Neural cell (in vitro differentiated cells): ENCODE measurements around the gene SPOP.

Experiments
- EP300 ChIP-seq: fragments of 450-650 bp; conservative IDR thresholded peaks from 2 replicates; pipeline ENCODE4 v1.6.1; 2014; ENCODE audit warnings: antibody characterized with exemption, mild to moderate bottlenecking, moderate library complexity; ENCODE audit not compliant: poor library complexity, severe bottlenecking
- EZH2 ChIP-seq: fragments of 200-600, 300-800 bp; shearing (Covaris generic), sonication (generic); IDR thresholded peaks from 2 replicates; pipeline ENCODE4 v1.6.1; 2014; ENCODE audit warnings: antibody characterized with exemption, low read length, borderline replicate concordance, mild to moderate bottlenecking; ENCODE audit not compliant: insufficient read depth, poor library complexity, severe bottlenecking
- MXI1 ChIP-seq: fragments of 450-650 bp; conservative IDR thresholded peaks from 2 replicates; pipeline ENCODE4 v1.6.1; 2014; ENCODE audit warnings: antibody characterized with exemption, mild to moderate bottlenecking; ENCODE audit not compliant: poor library complexity, severe bottlenecking
- POLR2AphosphoS5 ChIP-seq: IDR thresholded peaks from 2 replicates; pipeline ENCODE4 v1.6.1; 2012
- RAD21 ChIP-seq: fragments of 450-650 bp; conservative IDR thresholded peaks from 2 replicates; pipeline ENCODE4 v1.6.1; 2014; ENCODE audit warnings: antibody characterized with exemption, mild to moderate bottlenecking, moderate library complexity
- SMC3 ChIP-seq: fragments of 450-650 bp; conservative IDR thresholded peaks from 2 replicates; pipeline ENCODE4 v1.6.1; 2014; ENCODE audit warnings: antibody characterized with exemption, mild to moderate bottlenecking, moderate library complexity; ENCODE audit not compliant: poor library complexity
- TF ChIP-seq, protein P1 (sequence below): fragments of 450-650 bp; IDR thresholded peaks from 2 replicates; pipeline ENCODE4 v1.5.1; 2014; ENCODE audit warnings: antibody characterized with exemption, mild to moderate bottlenecking, moderate library complexity; ENCODE audit not compliant: poor library complexity, severe bottlenecking
- TF ChIP-seq, protein P2 (sequence below): IDR thresholded peaks from 2 replicates; pipeline ENCODE4 v1.6.1; 2012; ENCODE audit warnings: borderline replicate concordance

GRCh38 chr17:49585422-49586027, 92.4 kb downstream of the SPOP start:
- TF ChIP-seq MXI1, result no peak
- no peak for TF ChIP-seq POLR2AphosphoS5
- TF ChIP-seq, protein P1, sequence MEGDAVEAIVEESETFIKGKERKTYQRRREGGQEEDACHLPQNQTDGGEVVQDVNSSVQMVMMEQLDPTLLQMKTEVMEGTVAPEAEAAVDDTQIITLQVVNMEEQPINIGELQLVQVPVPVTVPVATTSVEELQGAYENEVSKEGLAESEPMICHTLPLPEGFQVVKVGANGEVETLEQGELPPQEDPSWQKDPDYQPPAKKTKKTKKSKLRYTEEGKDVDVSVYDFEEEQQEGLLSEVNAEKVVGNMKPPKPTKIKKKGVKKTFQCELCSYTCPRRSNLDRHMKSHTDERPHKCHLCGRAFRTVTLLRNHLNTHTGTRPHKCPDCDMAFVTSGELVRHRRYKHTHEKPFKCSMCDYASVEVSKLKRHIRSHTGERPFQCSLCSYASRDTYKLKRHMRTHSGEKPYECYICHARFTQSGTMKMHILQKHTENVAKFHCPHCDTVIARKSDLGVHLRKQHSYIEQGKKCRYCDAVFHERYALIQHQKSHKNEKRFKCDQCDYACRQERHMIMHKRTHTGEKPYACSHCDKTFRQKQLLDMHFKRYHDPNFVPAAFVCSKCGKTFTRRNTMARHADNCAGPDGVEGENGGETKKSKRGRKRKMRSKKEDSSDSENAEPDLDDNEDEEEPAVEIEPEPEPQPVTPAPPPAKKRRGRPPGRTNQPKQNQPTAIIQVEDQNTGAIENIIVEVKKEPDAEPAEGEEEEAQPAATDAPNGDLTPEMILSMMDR, result no peak
- no peak for TF ChIP-seq EZH2
- no peak for TF ChIP-seq RAD21
- TF ChIP-seq SMC3, result no peak
- no peak for TF ChIP-seq EP300
- TF ChIP-seq, protein P2, sequence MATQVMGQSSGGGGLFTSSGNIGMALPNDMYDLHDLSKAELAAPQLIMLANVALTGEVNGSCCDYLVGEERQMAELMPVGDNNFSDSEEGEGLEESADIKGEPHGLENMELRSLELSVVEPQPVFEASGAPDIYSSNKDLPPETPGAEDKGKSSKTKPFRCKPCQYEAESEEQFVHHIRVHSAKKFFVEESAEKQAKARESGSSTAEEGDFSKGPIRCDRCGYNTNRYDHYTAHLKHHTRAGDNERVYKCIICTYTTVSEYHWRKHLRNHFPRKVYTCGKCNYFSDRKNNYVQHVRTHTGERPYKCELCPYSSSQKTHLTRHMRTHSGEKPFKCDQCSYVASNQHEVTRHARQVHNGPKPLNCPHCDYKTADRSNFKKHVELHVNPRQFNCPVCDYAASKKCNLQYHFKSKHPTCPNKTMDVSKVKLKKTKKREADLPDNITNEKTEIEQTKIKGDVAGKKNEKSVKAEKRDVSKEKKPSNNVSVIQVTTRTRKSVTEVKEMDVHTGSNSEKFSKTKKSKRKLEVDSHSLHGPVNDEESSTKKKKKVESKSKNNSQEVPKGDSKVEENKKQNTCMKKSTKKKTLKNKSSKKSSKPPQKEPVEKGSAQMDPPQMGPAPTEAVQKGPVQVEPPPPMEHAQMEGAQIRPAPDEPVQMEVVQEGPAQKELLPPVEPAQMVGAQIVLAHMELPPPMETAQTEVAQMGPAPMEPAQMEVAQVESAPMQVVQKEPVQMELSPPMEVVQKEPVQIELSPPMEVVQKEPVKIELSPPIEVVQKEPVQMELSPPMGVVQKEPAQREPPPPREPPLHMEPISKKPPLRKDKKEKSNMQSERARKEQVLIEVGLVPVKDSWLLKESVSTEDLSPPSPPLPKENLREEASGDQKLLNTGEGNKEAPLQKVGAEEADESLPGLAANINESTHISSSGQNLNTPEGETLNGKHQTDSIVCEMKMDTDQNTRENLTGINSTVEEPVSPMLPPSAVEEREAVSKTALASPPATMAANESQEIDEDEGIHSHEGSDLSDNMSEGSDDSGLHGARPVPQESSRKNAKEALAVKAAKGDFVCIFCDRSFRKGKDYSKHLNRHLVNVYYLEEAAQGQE, result no peak
